GM12864 (cell line): Measurements from ENCODE around the gene GASK1A.

ENCODE experiments used
- DNase-seq: peaks from one replicate; pipeline ENCODE4 v3.0.0-alpha.2; 2011; ENCODE audit warnings: low read depth
- H3K4me3 ChIP-seq: 2 replicates; pipeline ENCODE4 v1.5.1; 2011; ENCODE audit warnings: mild to moderate bottlenecking, low read depth, low read length, control low read depth
- TF ChIP-seq, protein P1 (sequence below): IDR thresholded peaks from 2 replicates; pipeline ENCODE4 v1.5.1; 2011; ENCODE audit warnings: low read depth, mild to moderate bottlenecking, moderate library complexity, low read length, control low read depth, inconsistent platforms; ENCODE audit errors: missing control alignments

The GASK1A gene

DNA sequence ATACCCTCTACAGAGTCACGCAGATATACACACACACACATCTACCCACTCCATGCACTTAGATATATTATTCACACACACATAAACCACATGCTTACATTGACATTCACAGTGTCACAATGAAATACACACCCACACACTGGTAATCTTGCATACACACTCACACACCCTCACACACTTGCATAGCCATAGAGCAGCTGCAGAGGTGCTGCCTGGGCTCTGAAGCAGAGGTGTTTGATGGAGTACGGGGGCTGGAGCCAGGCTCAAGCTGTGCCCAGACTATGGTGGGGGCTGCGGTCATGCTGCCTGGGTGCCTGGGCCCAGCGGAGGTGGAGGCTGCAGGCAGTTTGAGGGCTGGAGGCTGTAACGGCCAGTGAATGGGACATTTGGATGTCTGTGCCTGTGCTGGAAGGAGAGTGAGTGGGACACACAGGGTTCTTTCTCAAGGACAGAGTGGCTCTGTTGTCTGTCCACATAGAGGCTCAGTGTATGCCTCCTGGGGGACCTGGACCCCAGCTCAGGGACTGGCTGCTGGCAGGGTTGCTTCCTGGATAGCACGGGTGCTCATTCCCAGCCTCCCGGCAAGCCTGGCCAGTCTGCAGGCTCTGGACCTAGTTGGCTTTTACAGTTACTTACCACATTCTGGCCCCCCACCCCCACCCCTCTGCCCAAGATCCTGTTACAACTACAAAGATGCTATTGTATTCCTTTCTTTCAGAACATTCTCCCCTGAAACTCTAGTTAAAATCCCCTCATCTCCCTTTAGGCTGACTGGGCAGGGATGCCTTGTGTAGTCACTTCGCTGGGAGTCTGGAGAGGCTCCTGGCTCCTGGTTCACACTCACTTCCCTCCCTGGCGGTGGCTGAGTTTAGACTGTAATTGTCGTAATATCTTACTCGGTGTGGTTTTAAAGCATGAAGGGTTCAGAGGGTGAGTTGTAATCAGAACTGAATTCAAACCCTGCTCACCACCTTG, 12.5 kb downstream of the GASK1A start:
- TF ChIP-seq, protein P1, sequence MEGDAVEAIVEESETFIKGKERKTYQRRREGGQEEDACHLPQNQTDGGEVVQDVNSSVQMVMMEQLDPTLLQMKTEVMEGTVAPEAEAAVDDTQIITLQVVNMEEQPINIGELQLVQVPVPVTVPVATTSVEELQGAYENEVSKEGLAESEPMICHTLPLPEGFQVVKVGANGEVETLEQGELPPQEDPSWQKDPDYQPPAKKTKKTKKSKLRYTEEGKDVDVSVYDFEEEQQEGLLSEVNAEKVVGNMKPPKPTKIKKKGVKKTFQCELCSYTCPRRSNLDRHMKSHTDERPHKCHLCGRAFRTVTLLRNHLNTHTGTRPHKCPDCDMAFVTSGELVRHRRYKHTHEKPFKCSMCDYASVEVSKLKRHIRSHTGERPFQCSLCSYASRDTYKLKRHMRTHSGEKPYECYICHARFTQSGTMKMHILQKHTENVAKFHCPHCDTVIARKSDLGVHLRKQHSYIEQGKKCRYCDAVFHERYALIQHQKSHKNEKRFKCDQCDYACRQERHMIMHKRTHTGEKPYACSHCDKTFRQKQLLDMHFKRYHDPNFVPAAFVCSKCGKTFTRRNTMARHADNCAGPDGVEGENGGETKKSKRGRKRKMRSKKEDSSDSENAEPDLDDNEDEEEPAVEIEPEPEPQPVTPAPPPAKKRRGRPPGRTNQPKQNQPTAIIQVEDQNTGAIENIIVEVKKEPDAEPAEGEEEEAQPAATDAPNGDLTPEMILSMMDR, result no peak
- H3K4me3 ChIP-seq, result no peak overlapping the region
- DNase-seq, result no peak

GRCh38 chr3:42994595-42994994, 15.5 kb downstream of the GASK1A start:
- H3K4me3 ChIP-seq, result no peak overlapping the region
- DNase-seq, result no peak
- TF ChIP-seq, protein P1, result no peak

GRCh38 chr3:42996021-42996420, 16.9 kb downstream of the GASK1A start:
- H3K4me3 ChIP-seq, result no peak overlapping the region
- no peak for DNase-seq
- TF ChIP-seq, protein P1, result no peak

DNA sequence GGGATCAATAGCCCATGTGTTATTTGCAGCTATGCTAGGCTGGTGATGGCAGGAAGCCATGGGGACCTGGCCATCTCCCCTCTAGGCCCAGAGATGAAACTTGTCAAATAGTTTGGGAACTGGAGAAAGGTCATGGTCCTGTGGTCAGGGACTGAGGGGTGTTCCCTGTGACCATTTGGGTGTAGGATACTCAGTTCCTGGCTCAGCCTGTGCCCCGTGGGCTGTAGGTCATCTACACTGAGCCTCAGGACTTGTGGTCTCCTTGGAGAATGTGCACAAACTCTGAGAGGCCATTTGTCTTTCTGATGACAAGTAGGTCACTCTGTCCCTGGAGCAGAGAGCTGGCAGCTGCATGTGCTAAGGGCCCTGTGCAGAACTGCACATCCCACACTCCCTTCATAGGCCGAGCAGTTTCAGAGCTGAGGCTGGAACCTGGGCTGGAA, 17.5 kb downstream of the GASK1A start:
- H3K4me3 ChIP-seq, result no peak overlapping the region
- TF ChIP-seq, protein P1, result no peak
- DNase-seq, result no peak

DNA sequence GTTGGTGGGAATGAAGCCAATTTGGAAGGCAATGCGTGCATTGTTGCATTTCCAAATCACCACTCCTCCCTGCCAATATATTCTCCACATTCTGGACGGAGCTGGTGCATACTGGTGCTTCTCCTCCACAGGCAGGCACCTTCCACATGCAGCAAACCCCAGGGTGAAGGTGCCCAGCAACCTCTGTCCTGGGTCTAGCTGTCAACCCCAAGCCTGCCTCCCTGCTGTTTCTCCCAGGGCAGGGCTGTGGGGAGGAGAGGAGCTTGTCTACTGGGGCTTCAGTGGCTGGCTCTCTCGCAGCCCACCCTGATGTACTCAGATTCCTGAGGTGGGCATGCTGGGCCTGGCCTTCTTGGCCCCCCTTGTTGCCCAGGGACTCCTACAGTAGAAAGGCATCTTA, 20.1 kb downstream of the GASK1A start:
- no peak for DNase-seq
- H3K4me3 ChIP-seq, result no peak overlapping the region
- TF ChIP-seq, protein P1, result no peak

DNA sequence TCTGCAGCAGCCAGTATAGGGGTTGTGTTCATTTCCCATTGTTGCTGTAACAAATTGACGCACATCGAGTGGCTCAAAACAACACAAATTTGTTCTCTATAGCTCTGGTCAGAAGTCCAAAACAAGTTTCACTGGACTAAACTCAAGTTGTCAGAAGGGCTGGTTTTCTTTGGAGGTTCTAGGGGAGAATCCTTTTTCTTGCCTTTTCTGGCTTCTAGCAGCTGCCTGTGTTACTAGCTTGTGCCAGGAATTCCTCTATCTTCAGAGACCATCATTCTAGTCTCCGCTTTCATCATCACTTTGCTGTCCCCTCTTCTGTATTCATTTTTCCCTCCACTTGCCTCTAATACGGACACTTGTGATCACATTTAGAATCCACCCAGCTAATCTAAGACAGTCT, 20.5 kb downstream of the GASK1A start:
- no peak for DNase-seq
- TF ChIP-seq, protein P1, result no peak

More for the DNA sequence above, 20.5 kb downstream of the GASK1A start:
- no peak overlapping the region for H3K4me3 ChIP-seq
